GM19328 (cell line): ENCODE measurements around the gene GUCY2D.
"Not testable (repeated sequence)": the region's sequence is repeated elsewhere in the genome, so short reads cannot be mapped to it uniquely, and the experiment has no call there.

Experiments
- ATAC-seq: cut with Tn5 transposase; IDR thresholded peaks from one replicate; pipeline ENCODE4 v1.9.1; 2021; ENCODE audit warnings: mild to moderate bottlenecking, moderate library complexity; ENCODE audit not compliant: unreplicated experiment

The GUCY2D gene

DNA sequence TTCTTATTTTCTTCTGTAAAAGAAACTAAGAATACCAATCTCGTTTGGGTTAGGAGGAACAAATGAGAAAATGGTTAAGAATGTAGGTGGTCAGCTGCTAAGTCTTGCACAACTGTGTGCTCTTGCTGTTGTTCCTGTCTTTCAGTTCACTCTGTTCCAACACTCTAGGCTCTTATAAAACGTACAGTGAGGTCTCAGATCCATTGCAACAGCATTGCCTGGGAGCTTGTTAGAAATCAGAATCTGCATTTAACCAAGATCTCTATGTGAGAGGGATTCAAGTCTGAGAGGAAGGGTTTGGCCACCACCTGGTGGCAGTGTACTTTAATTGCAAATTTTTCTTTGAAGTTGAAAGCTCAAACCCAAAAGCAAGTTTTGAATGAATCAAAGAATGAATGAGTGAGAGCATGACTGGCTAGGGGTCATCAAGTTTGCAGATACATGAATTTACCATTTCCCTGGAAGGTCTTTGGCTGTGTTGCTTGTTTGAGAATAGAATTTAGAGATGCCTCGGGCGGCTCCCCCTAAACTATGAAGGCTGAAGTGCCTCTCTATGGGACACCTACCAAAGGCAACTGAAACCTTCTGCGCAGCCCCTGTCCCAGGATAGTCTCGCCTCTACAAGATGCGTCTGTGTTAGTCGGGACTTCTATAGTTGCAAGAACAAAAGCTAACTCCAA is 39.0 kb downstream of the GUCY2D start:
- no peak for ATAC-seq

DNA sequence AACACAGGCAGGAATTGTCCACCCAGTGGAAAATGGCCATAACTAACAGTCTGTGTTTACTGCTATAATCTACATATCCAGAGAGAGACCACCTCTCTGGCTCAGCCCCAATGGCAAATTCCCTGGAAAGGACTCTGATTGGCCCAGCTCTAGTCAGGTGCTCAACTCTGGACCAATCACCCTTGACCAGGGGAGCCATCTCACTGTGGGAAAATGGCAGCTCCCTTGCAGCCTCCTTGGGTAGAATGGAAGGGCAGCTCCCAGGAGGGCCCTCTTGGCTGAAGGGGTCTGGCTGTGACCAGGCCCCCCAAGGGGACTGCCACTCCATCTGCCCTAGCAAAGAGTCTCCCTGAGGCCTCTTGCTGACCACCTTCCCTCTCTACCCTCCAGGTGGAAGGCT is 39.6 kb downstream of the GUCY2D start:
- no peak for ATAC-seq

DNA sequence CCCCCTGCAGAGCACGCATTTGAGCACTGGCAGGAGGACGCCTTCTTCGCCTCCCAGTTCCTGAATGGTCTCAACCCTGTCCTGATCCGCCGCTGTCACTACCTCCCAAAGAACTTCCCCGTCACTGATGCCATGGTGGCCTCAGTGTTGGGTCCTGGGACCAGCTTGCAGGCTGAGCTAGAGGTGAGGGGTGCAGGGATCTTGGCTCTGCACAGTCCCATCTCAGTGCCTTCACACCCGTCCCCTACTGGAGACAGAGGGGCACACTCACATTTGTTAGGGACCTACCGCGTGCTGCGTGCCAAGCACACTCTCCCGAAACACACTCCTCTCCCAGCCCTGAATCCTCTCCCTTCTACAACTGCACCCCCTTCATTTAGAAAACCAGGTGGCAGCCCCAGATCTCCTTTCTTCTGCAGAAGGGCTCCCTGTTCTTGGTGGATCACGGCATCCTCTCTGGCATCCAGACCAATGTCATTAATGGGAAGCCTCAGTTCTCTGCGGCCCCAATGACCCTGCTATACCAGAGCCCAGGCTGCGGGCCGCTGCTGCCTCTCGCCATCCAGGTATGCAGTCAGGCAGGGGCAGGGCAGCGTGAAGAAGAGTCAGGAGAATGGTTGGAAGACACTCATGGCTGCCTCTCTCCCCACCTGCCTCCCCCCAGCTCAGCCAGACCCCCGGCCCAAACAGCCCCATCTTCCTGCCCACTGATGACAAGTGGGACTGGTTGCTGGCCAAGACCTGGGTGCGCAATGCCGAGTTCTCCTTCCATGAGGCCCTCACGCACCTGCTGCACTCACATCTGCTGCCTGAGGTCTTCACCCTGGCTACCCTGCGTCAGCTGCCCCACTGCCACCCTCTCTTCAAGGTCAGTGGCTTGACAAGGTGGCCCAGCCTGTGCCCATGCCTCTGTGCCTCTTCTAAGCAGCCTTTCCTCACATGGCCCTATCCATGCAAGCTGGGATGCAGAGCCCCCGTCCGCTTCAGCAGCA is 42.7 kb downstream of the GUCY2D start:
- ATAC-seq: no peak

DNA sequence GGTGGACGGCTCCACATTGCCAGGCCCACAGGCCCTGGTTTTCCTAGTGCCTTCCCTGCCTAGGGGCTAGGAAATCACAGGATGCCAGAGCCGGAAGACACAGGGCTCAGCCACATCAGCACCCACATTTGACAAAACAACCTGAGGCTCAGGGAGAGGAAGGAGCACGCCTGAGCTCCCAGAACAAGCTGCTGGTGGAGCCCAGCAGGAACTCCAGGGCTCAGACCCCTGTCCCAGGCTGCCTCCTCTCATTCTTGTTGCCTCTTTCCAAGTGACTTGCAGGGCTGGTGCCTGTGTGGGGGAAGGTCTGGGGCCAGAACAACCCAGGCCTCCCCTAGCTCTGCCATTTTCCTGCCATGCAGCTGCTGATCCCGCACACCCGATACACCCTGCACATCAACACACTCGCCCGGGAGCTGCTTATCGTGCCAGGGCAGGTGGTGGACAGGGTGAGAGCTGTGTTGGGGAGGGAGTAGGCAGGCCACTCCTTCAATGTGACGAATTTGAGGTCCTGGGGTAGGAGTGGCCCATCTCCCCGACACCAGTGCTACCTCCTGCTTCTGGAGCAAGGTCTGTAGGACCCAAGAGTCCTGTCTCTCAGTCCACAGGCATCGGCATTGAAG is 44.0 kb downstream of the GUCY2D start:
- no peak for ATAC-seq

DNA sequence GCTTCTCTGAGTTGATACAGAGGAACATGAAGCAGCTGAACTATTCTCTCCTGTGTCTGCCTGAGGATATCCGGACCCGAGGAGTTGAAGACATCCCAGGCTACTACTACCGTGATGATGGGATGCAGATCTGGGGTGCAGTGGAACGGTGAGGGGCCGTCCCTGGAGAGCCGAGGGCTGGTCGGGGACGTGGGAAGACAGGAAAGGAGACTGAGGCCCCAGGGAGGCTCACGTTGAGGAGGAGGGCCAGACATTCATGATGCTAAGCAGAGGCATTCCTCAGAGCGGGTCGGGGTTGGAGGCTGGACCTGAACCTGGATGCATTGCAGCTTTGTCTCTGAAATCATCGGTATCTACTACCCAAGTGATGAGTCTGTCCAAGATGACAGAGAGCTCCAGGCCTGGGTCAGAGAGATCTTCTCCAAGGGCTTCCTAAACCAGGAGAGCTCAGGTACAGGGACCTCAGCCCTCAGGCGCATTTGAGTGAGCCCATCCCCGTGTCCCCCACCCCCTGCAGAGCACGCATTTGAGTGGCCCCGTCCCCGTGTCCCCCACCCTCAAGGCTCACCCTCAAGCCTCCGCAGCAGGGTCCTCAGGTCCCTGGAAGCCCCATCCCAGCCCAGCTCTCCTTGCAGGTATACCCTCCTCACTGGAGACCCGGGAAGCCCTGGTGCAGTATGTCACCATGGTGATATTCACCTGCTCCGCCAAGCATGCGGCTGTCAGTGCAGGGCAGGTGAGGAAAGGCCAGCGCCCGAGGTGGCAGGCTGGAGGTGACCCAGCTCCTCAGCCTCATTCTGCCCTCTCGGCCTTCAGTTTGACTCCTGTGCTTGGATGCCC is 44.7 kb downstream of the GUCY2D start:
- no peak for ATAC-seq

DNA sequence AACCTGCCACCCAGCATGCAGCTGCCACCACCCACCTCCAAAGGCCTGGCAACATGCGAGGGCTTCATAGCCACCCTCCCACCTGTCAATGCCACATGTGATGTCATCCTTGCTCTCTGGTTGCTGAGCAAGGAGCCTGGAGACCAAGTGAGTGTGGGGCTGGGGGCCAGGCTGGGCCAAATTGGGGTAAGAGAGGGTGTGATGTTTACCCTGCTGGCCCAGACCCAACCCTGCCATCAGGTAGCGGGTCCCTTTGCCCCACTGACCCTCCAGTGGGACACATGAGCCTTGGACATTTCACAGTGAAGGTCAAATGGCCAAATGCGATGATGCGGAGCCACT is 45.3 kb downstream of the GUCY2D start:
- ATAC-seq: no peak

DNA sequence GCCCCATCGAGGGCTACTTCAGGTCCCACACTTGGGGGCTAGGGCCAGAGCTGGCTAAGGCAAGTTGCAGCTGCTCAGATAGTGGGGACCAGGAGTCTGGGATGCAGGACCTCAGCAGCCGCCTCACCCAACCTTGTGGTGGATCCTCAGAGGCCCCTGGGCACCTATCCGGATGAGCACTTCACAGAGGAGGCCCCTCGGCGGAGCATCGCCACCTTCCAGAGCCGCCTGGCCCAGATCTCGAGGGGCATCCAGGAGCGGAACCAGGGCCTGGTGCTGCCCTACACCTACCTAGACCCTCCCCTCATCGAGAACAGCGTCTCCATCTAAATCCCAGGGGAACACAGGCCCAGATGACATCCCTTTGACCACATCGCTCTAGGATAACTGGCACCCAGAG is 45.8 kb downstream of the GUCY2D start:
- ATAC-seq: no peak

DNA sequence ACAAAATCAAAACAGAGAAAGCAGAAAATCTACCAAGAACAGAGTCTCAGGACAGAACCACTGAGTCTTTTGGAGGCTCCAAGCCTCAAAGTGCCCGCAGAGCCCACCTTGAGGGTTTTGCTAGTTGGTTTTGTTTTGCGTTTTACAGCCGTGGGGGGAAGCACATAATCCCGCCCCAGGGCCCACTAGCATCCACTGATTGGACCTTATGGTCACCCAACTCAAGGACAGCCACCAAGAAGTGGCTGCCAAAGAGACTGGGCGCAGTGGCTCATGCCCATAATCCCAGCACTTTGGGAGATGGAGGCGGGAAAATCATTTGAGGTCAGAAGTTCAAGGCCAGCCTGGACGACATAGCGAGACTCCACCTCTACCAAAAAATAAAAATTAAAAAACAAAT is 46.3 kb downstream of the GUCY2D start:
- no peak for ATAC-seq

DNA sequence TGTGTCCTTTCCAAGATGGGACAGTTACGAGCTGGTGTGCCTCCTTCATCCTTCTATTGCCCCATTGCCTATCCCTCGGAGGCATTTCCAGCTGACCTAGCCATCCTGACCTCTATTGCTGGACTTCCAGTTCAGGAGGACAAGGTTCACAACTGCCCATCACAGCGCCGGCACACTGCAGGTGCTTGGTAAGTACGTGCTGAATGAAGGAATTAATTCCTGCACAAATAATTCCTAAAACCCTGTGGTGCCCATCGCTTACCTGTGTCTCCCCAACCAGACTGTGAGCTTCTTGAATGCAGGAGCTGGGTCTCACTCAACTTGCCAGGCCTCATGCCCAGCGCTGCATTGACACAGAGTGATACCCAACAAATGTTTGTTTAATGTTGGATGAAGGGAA is 49.4 kb downstream of the GUCY2D start:
- no peak for ATAC-seq

DNA sequence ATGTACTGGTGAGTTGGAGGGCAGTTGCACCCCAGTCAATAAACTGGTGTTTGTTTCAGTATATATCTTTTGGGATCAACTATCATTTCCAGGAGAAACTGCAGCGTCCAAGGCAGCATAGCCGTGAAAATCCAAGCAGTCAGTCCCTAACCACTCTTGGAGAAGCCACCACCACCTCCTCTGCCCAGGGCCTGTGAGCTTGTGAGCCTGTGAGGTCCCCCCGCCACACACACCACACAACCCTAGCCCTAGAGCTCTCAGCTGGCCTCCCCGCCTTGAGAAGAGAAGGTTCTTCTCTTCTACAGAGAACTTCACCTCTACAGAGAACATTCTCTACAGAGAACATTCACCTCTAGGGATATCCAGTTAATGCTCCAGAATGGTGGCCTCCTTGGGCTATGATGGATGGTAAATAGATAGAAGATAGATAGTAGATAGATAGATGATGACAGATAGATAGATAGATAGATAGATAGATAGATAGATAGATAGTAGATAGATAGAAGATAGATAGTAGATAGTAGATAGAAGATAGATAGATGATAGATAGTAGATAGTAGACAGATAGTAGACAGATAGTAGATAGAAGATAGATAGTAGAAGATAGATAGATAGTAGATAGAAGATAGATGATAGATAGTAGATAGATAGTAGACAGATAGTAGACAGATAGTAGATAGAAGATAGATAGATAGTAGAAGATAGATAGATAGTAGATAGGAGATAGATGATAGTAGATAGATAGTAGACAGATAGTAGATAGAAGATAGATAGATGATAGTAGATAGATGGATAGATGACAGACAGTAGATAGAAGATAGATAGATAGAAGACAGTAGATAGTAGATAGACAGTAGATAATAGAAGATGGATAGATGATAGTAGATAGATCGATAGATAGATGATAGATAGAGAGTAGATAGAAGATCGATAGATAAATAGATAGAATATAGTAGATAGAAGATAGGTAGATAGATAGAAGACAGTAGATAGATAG is 50.1 kb downstream of the GUCY2D start:
- ATAC-seq: no peak

DNA sequence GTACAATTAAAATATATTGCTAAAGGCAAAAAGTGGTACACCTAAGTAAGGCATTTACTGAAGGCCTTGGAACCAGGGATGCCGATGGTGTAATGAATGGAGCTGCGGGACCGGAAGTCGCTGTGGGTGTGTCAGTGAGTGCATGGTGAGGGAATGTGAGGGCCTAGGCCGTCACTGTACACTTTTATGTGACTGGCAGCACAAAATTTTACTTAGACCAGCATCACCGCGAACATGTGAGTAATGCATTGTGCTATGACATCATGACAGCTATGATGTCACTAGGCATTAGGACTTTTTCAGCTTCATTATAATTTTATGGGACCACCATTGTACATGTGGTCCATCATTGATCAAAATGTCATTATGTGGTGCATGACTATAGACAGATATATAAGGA is 51.2 kb downstream of the GUCY2D start:
- no peak for ATAC-seq

DNA sequence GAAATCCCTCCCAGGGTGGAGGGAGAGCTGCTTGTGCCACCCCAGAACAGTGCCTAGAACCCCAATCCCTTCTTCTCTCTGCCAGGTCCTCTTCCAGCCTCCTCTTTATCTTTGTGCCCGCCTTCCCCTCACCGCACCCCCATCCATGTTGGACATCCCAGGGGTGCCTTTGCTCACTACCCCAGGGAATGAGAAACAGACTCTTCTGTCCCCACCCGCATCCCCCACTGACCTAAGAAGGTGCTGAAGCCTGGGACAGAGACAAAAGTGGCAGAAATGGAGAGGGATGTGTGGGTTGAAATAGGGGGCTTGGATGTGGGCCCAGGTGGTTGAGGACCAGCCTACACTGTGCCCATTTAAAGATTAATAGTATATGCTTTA is 53.4 kb downstream of the GUCY2D start:
- no peak for ATAC-seq

DNA sequence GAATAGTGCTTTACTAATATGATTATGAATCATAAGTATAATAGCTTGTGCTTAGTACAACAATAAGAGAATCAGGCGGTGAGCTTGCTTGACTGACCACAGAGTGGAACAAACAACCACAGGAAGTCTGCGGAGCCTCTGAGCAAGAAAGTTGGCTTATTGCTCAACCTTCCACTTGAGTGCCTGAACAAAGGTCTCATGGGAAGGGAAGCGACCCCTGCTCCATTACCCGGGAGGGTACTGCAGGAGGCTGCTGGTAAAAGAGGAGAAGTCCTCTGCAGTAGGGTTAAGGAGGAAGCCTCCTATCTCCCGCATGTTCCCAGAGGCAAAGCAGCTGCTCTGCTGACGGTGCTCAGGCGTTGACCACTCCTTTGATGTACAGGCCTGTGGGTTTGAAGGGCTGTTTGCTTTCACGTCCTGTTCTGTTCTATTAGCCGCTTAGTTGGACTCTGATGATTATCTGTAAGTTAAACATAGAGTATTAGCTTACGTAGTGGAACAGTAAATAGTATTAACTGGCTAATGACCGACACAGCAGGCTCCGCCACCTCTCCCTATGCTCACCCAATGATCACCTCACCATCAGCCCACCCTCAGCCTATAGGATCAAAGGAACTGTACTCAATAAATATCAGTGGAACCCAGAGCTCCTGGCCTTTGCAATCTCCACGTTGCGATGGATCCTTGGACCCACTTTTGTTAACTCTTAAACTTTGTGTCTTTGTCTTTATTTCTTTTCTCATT is 54.0 kb downstream of the GUCY2D start:
- no peak for ATAC-seq

DNA sequence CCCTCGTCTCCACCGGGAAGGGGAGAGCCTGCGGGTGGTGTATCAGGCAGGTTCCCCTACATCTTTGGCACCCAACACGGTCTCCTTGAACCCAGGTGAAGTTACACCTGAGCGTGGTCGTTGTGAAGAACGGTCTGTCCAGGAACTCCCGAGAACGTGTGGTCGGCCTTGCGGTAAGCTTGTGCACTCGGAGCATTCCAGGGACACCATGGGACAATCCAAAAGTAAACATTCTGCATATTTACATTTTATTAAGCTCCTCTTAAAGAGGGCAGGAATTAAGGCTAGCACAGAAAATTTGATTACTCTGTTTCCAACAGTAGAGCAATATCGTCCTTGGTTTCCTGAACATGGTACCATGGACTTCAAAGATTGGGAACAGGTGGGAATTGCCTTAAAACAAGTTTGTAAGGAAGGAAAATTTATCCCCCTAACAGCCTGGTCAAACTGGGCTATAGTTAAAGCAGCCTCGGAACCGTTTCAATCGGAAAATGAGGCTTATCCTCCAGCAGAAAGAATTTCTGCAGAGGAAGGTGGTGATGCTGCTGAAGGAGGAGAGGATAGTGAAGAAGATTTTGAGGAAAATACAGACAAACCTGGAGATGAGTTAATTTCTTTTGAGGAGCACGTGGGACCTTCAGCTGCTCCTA is 54.7 kb downstream of the GUCY2D start:
- no peak for ATAC-seq

DNA sequence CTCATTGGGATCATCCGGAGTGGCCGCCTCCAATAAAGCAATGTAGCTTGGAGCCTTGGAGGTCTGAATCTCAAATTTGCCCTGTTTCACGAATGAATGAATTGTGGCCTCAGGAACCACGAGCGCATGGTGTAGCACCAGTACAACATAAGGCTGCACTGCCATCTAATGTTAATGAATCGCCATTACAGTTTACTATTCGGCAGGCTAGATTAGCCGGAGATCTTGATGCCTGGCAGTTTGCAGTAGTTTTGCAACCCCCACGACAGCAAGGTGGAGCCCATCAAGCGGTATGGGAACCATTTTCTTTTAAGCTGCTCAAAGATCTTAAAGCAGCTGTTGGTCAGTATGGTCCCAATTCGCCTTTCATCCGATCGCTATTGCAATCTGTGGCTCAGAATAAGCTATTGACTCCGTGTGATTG is 55.3 kb downstream of the GUCY2D start:
- ATAC-seq: no peak

DNA sequence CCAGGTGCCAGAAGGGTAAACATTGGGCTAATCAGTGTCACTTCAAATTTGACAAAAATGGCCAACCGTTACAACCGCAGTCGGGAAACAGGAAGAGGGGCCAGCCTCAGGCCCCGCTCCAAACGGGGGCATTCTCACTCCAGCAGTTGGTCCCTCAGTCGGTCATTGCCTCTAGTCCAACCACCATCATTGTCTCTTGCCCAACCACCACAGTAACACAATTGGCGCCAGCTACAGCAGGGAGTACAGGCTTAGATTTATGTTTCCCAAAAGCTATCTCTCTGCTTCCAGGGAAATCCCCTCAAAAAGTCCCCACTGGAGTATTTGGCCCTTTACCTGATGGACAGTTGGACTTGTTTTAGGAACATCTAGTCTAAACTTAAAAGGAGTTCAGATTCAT is 56.7 kb downstream of the GUCY2D start:
- no peak for ATAC-seq

DNA sequence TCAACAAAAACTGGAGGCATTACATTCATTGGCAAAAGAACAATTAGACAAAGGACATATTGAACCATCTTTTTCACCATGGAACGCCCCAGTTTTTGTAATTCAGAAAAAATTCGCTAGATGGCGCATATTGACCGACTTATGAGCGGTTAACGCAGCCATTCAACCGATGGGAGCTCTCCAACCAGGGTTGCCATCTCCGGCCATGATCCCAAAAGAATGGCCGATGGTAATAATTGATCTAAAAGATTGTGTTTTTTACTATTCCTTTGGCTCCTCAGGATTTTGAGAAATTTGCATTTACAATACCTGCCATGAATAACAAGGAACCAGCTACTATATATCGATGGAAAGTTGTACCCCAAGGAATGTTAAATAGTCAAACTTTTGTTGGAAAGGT is 57.9 kb downstream of the GUCY2D start:
- no peak for ATAC-seq

DNA sequence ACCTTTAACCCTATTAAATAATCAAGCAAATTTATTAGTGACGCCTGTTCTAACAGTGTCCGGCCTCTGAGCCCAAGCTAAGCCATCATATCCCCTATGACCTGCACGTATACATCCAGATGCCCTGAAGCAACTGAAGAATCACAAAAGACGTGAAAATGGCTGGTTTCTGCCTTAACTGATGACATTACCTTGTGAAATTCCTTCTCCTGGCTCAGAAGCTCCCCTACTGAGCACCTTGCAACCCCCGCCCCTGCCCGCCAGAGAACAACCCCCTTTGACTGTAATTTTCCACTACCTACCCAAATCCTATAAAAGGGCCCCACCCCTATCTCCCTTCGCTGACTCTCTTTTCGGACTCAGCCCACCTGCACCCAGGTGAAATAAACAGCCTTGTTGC is 59.4 kb downstream of the GUCY2D start:
- not testable (repeated sequence) for ATAC-seq

DNA sequence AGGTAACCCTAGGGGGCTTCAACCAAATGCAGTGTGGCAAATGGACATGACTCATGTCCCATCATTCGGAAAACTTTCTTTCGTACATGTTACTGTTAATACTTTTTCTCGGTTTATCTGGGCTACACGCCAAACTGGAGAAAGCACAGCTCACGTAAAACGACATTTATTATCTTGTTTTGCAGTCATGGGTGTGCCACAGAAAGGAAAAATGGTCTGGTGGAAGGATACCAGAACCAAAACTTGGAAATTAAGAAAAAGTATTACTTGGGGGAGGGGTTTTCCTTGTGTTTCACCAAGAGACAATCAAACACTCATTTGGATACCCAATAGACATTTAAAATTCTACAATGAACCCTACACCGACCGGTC is 60.0 kb downstream of the GUCY2D start:
- no peak for ATAC-seq
